GM19035 (cell line): ENCODE results near the gene MFF.

Source experiments
- ATAC-seq: cut with Tn5 transposase; IDR thresholded peaks from one replicate; pipeline ENCODE4 v1.9.1; 2021; ENCODE audit not compliant: unreplicated experiment

Gene MFF, protein sequence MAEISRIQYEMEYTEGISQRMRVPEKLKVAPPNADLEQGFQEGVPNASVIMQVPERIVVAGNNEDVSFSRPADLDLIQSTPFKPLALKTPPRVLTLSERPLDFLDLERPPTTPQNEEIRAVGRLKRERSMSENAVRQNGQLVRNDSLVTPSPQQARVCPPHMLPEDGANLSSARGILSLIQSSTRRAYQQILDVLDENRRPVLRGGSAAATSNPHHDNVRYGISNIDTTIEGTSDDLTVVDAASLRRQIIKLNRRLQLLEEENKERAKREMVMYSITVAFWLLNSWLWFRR

DNA sequence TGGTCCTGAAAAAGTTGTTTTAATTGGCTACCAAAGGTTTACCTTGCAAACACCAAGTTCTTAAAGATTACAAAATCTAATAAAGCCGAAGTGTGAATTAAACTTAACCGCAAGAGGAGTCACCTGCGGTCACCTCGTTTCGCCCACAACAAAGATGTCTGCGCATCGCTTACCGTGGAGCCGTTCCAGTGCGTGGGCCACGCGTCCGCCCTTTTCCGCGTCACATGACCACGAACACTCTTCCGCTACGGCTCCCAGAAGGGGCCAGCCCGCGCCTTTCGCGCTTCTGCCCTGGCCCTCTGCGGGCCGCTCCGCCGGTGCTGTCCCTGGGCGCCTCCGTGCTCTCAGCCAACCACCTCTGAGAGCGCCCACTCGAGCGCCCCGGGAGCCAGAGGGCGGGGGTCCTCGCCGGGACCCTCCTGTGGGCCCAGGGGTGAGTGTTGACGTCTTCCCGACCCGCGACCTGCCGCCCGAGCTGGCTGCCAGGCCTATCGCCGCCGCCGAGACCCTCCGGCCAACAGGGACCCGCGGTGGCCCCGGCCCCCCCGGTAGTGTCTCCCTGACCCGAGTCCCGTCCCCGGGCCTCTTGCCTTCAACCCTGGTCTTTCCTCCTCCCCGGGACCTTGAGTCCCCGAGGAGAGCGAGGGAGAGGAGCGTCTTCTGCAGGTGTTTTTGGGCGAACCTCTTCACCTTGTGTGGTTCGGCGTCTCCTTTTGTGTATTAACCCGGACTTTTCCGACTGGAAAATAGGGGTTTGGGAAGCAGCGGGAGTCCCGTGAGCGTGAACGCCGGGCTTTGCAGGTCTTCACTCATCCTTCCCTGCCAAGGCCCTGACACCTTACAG is at the start of gene MFF:
MFF (plus strand) TSS at position 257 of the 844 bp plus-strand sequence. CDS start 5,415 bp downstream, outside the sequence.
- peak; percentile 98 for ATAC-seq

DNA sequence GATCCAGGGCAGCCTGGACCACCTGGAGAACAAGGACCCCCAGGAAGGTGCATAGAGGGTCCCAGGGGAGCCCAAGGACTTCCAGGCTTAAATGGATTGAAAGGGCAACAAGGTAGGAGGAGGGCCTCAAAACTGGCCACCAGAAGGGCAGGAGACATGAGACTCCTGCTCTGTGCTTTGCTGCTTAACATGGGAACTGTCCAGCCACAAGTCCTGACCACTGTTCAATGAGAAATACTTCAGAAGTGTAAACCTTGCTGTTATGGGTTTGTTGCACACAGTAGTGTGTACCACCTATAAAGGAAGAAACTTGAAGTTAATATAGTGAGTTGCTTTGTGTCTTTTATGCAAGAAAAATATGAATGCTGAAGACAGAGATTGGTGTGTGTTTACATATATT is 44.2 kb upstream of the MFF start:
- no peak for ATAC-seq

DNA sequence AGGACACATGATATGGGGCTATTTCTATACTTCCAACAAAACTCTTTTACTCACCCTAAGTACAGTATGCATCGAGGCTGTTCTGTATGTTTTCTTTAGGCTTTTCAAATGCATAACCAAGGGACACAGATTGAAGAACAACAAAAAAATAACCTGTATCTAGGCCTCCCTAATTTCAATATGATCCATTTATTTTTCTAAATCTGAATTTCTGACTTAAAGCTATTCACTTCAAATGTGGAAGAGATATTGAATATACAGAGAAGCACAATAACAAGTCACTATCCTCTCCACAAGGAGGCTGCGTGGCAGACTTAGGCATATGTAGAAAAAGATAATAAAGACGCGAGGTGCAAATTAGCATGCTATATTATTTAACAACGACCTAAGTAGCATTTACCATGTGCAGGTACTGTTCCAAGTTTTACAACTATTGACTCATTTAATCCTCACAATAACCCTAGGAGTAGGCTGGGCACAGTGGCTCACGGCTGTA is 39.3 kb upstream of the MFF start:
- no peak for ATAC-seq

DNA sequence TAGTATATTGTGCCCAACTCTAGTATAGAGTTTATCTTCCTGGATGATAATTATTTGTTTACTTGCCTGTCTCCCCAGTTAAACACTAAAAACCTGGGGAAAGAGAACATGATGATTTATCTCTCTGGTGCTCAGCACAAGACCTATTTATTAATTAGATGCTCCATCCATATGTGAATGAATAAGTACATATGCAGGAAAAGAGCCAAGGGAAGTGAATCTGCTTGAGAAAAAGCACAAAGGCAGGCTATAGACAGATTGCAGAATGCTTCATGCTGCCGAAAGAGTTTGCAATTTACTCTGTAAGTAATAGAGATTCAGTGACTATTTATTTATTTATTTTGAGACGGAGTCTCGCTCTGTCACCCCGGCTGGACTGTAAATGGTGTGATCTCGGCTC is 37.3 kb upstream of the MFF start:
- ATAC-seq: no peak

DNA sequence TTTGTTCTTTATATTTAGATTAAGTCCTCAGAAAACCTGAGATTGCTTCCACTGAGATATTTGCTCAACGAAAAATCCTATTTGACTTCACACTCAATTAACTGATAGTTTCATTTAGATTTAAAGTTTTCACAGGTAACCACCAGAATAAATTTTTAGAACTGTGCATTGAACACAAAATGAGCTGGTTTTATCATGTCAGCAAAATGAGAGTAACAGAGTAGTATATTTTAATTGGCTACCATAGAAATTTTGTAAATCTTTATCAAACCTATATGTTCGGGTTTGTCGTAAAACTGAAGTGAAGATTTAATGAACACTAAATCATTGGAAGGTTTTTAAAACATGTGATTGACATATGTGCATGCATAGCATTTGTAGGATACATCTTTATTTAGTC is 32.7 kb upstream of the MFF start:
- no peak for ATAC-seq

DNA sequence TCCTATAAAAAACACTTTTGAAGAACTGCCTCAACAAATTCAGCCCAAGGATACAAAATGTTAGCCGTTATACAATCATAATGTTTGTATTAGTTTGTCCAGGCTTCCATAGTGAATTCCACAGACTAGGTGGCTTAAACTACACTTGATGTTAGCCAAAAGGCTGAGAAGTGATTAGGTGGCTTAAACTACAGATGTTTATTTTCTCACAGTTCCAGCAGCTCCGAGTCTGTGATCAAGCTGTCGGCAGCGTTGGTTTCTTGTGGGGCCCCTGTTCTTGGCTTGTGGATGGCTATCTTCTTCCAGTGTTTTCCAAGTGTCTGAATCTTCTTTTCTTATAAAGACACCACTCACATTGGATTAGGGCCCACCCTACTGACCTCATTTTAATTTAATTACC is 31.5 kb upstream of the MFF start:
- ATAC-seq: no peak

DNA sequence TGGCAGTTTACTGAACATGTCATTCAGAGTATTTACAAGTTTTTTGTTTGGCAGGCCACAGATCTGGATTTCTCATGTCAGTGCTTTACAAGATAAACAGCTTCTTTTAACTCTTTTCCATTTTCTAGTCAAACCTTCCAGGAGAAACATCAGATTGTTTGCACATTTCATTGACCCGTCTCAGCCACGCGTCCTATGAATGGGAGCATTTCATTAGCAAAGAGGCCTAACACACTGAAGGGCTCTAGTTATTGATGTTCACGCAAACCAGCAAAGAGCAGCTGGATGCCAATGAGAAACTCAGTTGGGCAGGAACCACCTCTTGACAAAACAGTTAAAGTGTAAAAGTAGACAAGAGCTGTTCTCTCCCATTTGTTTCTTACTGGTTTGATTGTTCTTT is 29.2 kb upstream of the MFF start:
- ATAC-seq: no peak

DNA sequence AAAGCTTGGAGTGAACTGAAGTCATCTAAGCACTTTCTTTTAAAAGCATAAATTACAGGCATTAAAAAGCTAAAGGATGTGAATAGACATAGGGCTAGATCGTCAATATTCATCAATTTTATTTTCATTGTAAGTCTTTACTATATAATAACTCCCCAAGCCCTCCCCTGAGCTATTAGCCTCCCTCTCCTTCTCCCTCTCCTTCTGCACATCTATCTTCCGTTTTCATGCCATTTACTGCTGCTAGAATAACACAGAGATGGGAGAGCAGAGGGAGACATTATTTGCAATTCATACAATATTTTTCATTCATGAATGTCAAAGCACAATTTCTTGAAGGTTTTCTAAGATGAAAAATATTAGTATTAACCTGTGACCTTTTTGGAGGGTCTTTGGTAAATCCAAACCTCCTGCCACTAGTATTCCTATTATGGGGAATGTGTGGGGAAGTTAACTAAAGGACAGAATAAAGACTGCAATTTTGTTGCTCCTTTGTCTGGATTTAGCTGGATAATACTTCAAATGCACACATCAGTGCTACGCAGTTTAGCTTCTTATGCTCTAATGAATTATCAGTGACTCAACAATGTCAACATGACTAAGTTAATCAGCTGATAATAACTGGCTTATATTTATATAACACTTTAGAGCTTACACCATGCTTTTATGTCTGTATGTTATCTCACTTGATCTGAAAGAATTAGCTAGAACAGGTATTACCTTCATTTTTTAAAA is 28.2 kb upstream of the MFF start:
- no peak for ATAC-seq

DNA sequence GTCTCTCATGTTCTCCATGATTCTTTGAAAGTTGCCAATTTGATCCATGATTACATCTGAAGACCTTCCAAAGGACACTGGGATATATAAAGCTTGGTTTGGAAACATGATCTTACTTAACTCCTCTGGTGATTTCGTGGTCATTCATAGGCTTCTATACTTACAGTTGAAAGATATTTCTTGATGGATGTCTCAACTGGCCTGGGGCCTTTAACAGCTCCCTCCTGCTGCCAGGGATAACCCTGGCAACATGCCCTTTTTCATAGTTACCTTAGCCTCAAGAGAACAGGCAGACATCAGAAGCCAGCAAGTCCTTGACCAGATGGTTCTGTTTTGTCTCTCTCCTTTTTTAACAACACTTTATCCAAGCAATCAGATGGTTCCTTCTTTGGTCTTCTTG is 23.5 kb upstream of the MFF start:
- ATAC-seq: no peak

DNA sequence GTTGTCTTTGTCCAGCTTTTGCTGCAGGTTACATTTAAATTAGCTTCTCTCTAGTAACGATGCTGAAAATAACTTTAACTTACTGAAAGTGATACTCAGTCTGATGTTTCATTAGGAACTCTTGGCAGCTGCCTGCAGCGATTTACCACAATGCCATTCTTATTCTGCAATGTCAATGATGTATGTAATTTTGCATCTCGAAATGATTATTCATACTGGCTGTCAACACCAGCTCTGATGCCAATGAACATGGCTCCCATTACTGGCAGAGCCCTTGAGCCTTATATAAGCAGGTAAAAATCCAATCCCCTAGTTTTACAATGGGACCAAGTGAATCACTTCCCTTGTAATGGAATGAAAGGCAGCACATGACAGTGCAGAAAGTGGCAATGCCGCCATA is 16.3 kb upstream of the MFF start:
- ATAC-seq: peak; percentile 71

DNA sequence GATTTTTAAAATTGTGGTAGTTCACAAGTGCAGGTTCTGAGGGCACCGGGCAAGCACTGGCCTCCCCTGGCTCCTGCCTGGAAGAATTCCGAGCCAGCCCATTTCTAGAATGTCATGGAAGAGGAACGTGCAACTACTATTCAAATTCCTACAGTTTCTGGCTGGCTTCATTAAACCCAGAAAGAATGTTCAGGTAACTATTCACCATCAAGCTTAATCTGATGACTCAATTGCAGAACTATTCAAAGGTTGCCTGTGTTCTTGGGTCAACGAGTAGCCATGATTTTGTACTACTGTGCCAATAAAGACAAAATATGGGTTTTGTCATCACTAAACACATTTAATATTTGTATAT is 14.3 kb upstream of the MFF start:
- ATAC-seq: no peak

DNA sequence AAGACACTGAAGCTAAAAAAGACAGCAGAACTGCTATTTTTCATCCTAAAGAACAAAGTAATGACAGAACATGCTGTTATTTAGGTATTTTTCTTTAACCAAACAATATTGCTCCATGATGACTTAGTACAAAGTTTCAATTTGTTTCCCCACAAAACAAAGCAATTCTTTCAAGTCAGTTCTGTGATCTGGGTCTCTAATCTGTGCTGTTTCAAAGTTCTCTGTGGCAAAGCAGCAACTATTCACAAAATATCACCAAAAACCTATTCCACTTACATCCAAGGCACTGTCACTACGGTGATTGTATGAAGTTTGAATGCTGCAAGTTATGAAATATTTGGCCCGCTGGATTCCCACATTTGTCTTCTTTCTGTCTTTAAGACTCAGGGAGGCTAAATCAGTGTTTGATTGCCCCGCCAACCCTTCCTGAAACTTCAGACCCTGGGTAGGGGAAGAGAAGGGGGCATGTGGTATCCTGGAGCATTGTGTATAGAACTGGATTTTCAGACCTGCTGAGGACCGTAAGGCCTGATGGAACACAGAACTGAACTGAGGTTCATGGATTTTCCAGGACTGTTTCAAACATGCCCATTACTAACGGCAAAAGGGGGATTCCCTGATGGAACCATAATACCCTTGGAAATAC is 13.1 kb upstream of the MFF start:
- no peak for ATAC-seq

DNA sequence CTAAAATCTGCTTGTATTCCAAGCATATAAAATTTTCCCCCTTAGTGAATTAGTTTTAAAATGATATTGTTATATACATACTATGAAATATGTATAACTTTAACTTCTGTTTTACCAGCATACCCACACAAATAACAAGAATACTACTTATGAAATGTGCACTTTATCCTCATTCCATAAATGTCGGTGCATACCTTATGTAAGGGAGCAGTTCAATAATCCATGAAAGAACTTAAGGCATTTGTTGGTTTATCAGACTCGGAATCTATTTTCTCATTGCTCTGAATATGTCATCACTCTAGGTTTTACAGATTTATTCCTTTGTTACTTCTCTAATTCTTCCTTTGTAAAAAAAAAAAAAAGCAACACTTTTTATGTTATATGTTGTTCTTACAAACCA is 12.5 kb upstream of the MFF start:
- no peak for ATAC-seq

DNA sequence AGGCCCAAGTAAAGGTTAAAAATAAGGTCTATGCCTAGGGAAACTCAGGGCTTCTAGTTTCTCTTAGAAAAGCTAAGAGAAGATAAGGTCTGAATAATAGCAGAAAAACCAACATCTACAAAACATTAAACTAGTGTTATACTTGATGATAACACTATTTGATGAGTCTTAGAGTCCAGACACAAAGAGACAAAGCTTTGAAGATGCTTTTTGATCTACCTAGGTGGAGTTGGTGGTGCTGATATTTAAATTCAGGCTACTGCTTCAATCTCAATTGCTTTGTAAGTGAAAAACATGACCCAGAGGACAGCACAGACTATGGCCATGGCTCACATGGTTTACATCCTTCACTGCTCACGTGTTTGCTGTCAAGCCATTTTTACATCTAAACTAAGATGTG is 11.7 kb upstream of the MFF start:
- ATAC-seq: no peak

DNA sequence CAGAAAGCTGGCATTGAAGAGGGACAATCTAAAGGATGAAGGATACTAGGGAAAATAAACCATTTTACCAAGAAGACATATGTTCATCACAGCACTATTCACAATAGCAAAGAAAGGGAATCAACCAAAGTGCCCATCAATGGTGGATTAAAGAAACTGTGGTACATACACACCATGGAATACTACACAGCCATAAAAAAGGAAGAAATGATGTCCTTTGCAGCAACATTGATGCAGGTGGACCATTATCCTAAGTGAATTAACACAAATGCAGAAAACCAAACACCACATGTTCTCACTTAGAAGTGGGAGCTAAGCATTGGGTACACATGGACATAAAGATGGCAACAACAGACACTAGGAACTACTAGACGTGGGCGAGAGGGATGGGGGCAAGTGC is 7.2 kb upstream of the MFF start:
- no peak for ATAC-seq

DNA sequence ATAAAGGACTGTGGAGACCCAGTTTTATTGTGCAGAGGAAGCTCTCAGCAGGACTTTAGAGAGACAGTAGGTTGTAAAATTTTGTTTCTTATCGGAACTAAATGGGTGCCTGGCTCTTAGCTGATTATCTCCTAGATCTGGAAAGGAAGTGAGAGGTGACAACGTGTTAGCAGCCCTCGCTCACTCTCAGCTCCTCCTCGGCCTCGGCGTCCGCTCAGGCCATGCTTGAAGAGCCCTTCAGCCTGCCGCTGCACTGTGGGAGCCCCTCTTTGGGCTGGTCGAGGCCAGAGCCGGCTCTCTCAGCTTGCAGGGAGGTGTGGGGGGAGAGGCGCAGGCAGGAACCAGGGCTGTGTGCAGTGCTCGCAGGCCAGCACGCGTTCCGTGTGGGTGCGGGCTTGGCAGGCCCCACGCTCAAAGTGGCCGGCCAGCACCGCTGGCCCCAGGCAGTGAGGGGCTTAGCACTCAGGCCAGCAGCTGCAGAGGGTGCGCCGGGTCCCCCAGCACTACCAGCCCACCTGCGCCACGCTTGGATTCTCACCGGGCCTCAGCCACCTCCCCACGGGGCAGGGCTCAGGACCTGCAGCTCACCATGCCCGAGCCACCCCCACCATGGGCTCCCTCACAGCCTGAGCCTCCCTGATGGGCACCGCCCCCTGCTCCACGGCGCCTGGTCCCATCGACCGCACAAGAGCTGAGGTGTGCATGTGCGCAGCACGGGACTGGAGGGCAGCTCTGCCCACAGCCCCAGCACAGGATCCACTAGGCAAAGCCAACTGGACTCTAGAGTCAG is 4.6 kb upstream of the MFF start:
- ATAC-seq: no peak

DNA sequence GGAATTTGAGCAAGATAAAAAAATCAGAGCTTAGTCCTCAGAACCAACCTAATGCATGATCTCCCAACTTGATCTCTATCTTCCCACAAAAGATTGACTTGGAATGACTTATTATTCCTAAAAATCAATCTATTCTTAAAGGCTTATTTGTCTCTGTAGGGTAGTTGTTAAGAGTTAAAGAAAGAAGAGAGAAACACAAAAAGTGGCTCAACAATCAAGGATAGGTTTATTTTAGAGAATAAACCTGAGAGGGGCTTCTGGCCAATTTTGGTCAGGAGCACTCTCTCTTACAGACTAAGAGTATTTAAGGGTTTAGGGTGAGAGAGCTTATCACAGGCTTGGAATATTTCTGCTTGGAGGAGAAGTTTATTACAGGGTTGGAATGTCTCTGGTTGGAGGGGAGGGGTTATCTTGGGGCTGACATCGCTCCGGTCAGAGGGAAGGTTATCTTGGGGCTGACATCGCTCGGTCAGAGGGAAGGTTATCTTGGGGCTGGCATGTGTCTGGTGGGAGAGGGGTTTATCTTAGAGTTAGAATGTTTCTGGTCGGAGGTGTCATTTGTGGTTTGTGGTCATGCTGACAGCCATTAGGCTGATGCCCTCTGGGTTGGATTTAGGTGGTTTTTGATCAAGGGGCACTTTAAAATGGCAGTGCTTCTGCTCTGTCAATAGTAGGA is 2.4 kb upstream of the MFF start:
- ATAC-seq: no peak

DNA sequence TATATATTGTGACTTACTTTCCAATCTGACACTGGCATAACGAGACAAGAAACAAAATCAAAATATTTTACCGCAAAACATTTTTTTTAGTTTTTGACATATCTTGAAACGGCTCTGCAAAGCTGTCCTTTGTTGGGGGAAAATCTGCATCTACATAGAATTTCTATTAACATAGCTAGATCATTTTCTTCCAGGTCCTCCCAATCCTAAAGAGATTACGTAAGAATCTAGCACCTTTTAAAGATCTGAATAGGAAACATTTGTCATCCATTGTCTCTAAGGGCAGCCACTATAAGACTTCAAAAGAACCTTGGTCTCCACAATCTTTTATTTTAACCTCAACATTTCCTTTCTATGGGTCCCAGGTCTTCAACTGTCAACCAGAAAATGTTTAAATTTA is 1.2 kb upstream of the MFF start:
- no peak for ATAC-seq

DNA sequence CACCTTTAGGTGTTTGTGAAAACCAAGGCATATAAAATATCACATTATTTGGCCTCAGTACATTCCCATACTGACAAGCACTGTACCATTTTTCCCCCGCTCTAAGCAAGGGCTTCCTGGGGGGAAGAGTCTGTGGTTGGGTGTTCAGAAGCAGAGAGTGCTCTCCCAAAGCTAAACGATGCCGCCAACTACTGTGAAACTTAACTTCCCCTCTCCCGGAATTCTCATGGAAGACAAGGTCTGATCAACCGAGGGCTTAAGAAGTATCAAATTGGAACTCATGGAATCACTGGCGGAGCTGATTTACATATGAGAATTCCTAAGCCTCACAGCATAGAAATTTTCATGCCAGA is 433 bp upstream of the MFF start:
- no peak for ATAC-seq

DNA sequence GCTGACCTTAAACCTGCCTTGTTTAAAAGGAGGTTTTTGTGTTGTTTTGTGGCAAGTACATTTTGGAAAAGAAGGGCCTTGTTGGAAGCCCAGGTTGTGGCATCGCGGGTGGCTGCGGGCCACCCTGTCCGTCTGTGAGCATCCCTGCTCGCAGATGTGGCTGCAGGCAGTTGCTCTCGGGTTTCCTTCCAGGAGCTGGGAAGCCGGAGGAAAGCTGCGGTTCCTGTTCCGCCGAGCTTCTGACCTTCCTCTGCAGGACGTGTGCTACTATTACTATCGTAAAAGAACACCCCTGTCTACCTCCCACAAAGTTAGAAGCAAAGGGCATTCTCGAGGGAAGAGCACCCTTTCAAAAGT is 766 bp downstream of the MFF start:
- peak; percentile 2 for ATAC-seq
